Peyer's patch (tissue), 4 donors: Measurements from ENCODE around the gene RHBDL3.

Experiments
- POLR2A ChIP-seq, 2 donors: fragments of 450-650 bp; IDR thresholded peaks; one replicate each; pipeline ENCODE4 v1.5.1; 2017; ENCODE audit warnings: antibody characterized with exemption in 2 of 2, mild to moderate bottlenecking in 2 of 2, moderate library complexity in 2 of 2
- TF ChIP-seq, protein P1 (sequence below), 6 experiments: fragments of 450-650 bp in 4 of 6; fragments of 200-600 bp in 2 of 6; sonication (generic) in 1 of 6; IDR thresholded peaks; one replicate each; pipeline ENCODE4 v1.5.1; 2017 to 2019; ENCODE audit warnings: antibody characterized with exemption in 6 of 6, mild to moderate bottlenecking in 3 of 6, moderate library complexity in 1 of 6

- TF ChIP-seq, protein P1, sequence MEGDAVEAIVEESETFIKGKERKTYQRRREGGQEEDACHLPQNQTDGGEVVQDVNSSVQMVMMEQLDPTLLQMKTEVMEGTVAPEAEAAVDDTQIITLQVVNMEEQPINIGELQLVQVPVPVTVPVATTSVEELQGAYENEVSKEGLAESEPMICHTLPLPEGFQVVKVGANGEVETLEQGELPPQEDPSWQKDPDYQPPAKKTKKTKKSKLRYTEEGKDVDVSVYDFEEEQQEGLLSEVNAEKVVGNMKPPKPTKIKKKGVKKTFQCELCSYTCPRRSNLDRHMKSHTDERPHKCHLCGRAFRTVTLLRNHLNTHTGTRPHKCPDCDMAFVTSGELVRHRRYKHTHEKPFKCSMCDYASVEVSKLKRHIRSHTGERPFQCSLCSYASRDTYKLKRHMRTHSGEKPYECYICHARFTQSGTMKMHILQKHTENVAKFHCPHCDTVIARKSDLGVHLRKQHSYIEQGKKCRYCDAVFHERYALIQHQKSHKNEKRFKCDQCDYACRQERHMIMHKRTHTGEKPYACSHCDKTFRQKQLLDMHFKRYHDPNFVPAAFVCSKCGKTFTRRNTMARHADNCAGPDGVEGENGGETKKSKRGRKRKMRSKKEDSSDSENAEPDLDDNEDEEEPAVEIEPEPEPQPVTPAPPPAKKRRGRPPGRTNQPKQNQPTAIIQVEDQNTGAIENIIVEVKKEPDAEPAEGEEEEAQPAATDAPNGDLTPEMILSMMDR (IDR thresholded peaks at IDR 0.05), result no peak
- no peak for TF ChIP-seq POLR2A (IDR thresholded peaks at IDR 0.05)
These were observed 23.9 kb downstream of the RHBDL3 start for GRCh38 chr17:32289471-32290070.
